COLO668 (cell line): ENCODE results near the gene KIF16B.
A peak's percentile ranks its signal among the peaks of the same experiment; 100 is the strongest.
"Not testable (repeated sequence)": the region's sequence is repeated elsewhere in the genome, so short reads cannot be mapped to it uniquely, and the experiment has no call there.

Experiments used
- DNase-seq: peaks from one replicate; lab custom pipeline; 2025; ENCODE audit not compliant: unreplicated experiment; lab: John Stamatoyannopoulos, UW

The KIF16B gene

GRCh38 chr20:16573001-16573965 lies at the start of gene KIF16B:
Gene KIF16B, minus strand, starts transcription at chr20:16573448. Its CDS starts 173 bp downstream, at chr20:16573275.
- peak; percentile 97 for DNase-seq

- no peak for DNase-seq
Measured at GRCh38 chr20:16622501-16622900, 49.3 kb upstream of the KIF16B start.

- no peak for DNase-seq
Measured at GRCh38 chr20:16621435-16622141, 48.3 kb upstream of the KIF16B start.

GRCh38 chr20:16620961-16621360 lies 47.7 kb upstream of the KIF16B start:
- DNase-seq = no peak

GRCh38 chr20:16619953-16620352 lies 46.7 kb upstream of the KIF16B start:
- DNase-seq = no peak

- DNase-seq = no peak
Measured at GRCh38 chr20:16617056-16617455, 43.8 kb upstream of the KIF16B start.

GRCh38 chr20:16616317-16616716 lies 43.1 kb upstream of the KIF16B start:
- DNase-seq = no peak

GRCh38 chr20:16615199-16615598 lies 42.0 kb upstream of the KIF16B start:
- DNase-seq = no peak

GRCh38 chr20:16613954-16614353 lies 40.7 kb upstream of the KIF16B start:
- DNase-seq = no peak

- DNase-seq = no peak
Measured at GRCh38 chr20:16612706-16613105, 39.5 kb upstream of the KIF16B start.

GRCh38 chr20:16611817-16612216 lies 38.6 kb upstream of the KIF16B start:
- no peak for DNase-seq

GRCh38 chr20:16609066-16609465 lies 35.8 kb upstream of the KIF16B start:
- no peak for DNase-seq

- DNase-seq = no peak
Measured at GRCh38 chr20:16608277-16608650, 35.0 kb upstream of the KIF16B start.

GRCh38 chr20:16607364-16608276 lies 34.4 kb upstream of the KIF16B start:
- no peak for DNase-seq

GRCh38 chr20:16606468-16607070 lies 33.3 kb upstream of the KIF16B start:
- DNase-seq = no peak

GRCh38 chr20:16601047-16601446 lies 27.8 kb upstream of the KIF16B start:
- no peak for DNase-seq

- no peak for DNase-seq
Measured at GRCh38 chr20:16599257-16599656, 26.0 kb upstream of the KIF16B start.

- DNase-seq = no peak
Measured at GRCh38 chr20:16596991-16597390, 23.7 kb upstream of the KIF16B start.

GRCh38 chr20:16596404-16596803 lies 23.2 kb upstream of the KIF16B start:
- DNase-seq = not testable (repeated sequence)

- DNase-seq = no peak
Measured at GRCh38 chr20:16595376-16595775, 22.1 kb upstream of the KIF16B start.
